K562 (cell line): ENCODE measurements around the gene FAM72A. TPM values are rescaled to one million over a fixed set of nuclear protein-coding genes. Genes with fewer than 3 reads are reported as not detected.
"Not testable (repeated sequence)": the region's sequence is repeated elsewhere in the genome, so short reads cannot be mapped to it uniquely, and the experiment has no call there.

Source experiments
- ATAC-seq: fragments of 200-7000 bp; cut with Tn5 transposase; 3 replicates; pipeline ENCODE4 v1.9.1; 2020; ENCODE audit warnings: moderate library complexity
- BruUV-seq: library from RNA; stranded (reverse); fragments of 400-500 nt; replicated peaks from 2 replicates; lab custom pipeline; 2021; lab: Mats Ljungman, UMichigan
- CTCF ChIA-PET: fragments of 300-600 bp; formaldehyde crosslinking; extraction: SDS; loops from one replicate; lab custom pipeline; 2021; ENCODE audit warnings: low intra/inter-chr PET ratio; lab: Yijun Ruan, JAX
- POLR2A ChIA-PET: fragments of 300-600, 350-650 bp; sonication (Branson Sonifier 250); formaldehyde crosslinking; extraction: SDS; loops from one replicate; lab custom pipeline; 2021; ENCODE audit warnings: antibody characterized with exemption, inconsistent platforms; lab: Yijun Ruan, JAX
- DNase-seq, 4 experiments: peaks; one replicate each; pipeline versions ENCODE4 v3.0.0 to v3.0.0-alpha.2; 2011 to 2018; ENCODE audit warnings: low spot score in 3 of 4, mixed read lengths in 3 of 4; ENCODE audit errors: extremely low read depth in 1 of 4
- FAIRE-seq: peaks from 2 replicates; lab custom pipeline; 2011; peaks lifted over from hg19 to GRCh38; lab: Jason Lieb, UNC
- H2AFZ ChIP-seq: 2 replicates; pipeline ENCODE4 v1.6.0; 2011; ENCODE audit warnings: low read depth, low read length, control low read depth, inconsistent platforms
- H3K27ac ChIP-seq: fragments of 200-600 bp; 3 replicates; pipeline ENCODE4 v1.8.0; 2011; ENCODE audit warnings: low read depth, mild to moderate bottlenecking, control low read depth, inconsistent platforms, low read length, moderate library complexity, mixed read lengths; ENCODE audit errors: extremely low read depth
- H3K27me3 ChIP-seq, 2 experiments: fragments of 300-600 bp in 1 of 2; 2 replicates in 1 of 2; 3 replicates in 1 of 2; pipeline versions ENCODE4 v1.6.0 to v1.8.0; 2011; ENCODE audit warnings: inconsistent platforms in 2 of 2, low read length in 2 of 2, mild to moderate bottlenecking in 1 of 2, mixed read lengths in 1 of 2, moderate library complexity in 1 of 2; ENCODE audit not compliant: control insufficient read depth in 2 of 2, insufficient read depth in 2 of 2
- H3K36me3 ChIP-seq: fragments of 300-600 bp; 3 replicates; pipeline ENCODE4 v1.8.0; 2011; ENCODE audit warnings: mild to moderate bottlenecking, low read length, inconsistent platforms; ENCODE audit not compliant: control insufficient read depth, insufficient read depth
- H3K4me1 ChIP-seq, 2 experiments: fragments of 200-600 bp in 1 of 2; replicated peaks in 1 of 2; 2 replicates in 1 of 2; 3 replicates in 1 of 2; pipeline versions ENCODE4 v1.5.1 to v1.8.0; 2011; ENCODE audit warnings: inconsistent platforms in 2 of 2, low read length in 2 of 2, mild to moderate bottlenecking in 1 of 2, mixed read lengths in 1 of 2, moderate library complexity in 1 of 2; ENCODE audit not compliant: control insufficient read depth in 2 of 2, insufficient read depth in 2 of 2
- H3K4me2 ChIP-seq: 2 replicates; pipeline ENCODE4 v1.6.1; 2011; ENCODE audit warnings: low read length, control low read depth, inconsistent platforms, mixed read lengths; ENCODE audit not compliant: insufficient read depth
- H3K4me3 ChIP-seq: fragments of 200-600 bp; sonication (generic), shearing (Covaris generic); 2 replicates; pipeline ENCODE4 v1.5.1; 2016; ENCODE audit warnings: control low read depth, inconsistent platforms
- H3K79me2 ChIP-seq: fragments of 200-600 bp; 3 replicates; pipeline ENCODE4 v1.8.0; 2011; ENCODE audit warnings: low read length, inconsistent platforms; ENCODE audit not compliant: control insufficient read depth, insufficient read depth
- H3K9ac ChIP-seq, 2 experiments: 2 replicates each; pipeline versions ENCODE4 v1.6.0 to v1.6.1; 2011; ENCODE audit warnings: low read depth in 2 of 2, low read length in 2 of 2, control low read depth in 1 of 2, inconsistent platforms in 1 of 2, mild to moderate bottlenecking in 1 of 2, mixed read lengths in 1 of 2; ENCODE audit not compliant: insufficient read depth in 1 of 2
- H3K9me1 ChIP-seq: one replicate; pipeline ENCODE4 v1.6.0; 2011; ENCODE audit warnings: inconsistent platforms, mild to moderate bottlenecking, low read length, moderate library complexity; ENCODE audit not compliant: control insufficient read depth, insufficient read depth
- H3K9me3 ChIP-seq: replicated peaks from 2 replicates; pipeline ENCODE4 v1.5.1; 2011; ENCODE audit warnings: low read depth, low read length, inconsistent platforms; ENCODE audit not compliant: control insufficient read depth, insufficient read depth
- H4K20me1 ChIP-seq: replicated peaks from 2 replicates; pipeline ENCODE4 v1.6.1; 2011; ENCODE audit warnings: low read length, inconsistent platforms, mixed read lengths; ENCODE audit not compliant: control insufficient read depth, insufficient read depth
- ATF7 ChIP-seq: fragments of 450-650 bp; IDR thresholded peaks from 2 replicates; pipeline ENCODE4 v1.7.1; 2014; ENCODE audit warnings: mild to moderate bottlenecking, moderate library complexity
- KAT2B ChIP-seq: IDR thresholded peaks from one replicate; pipeline ENCODE4 v1.6.1; 2012; ENCODE audit warnings: low read depth, mild to moderate bottlenecking, control low read depth, inconsistent platforms, low read length, moderate library complexity
- LARP7 ChIP-seq: fragments of 450-650 bp; IDR thresholded peaks from 2 replicates; pipeline ENCODE4 v1.6.1; 2016
- MAZ ChIP-seq, 2 experiments: fragments of 450-650 bp in 1 of 2; sonication (generic) in 1 of 2; formaldehyde crosslinking; IDR thresholded peaks in 1 of 2; conservative IDR thresholded peaks in 1 of 2; 2 replicates each; pipeline versions ENCODE4 v1.4.0 to v1.5.0; 2020; ENCODE audit warnings: mild to moderate bottlenecking in 1 of 2, missing genetic modification reagents in 1 of 2
- WHSC1 ChIP-seq: IDR thresholded peaks from one replicate; pipeline ENCODE4 v1.6.1; 2012; ENCODE audit warnings: low read length, control low read depth, inconsistent platforms
- ZNF518B ChIP-seq: fragments of 250-450 bp; sonication (Bioruptor Pico); IDR thresholded peaks from 2 replicates; pipeline ENCODE4 v1.5.0; 2021; ENCODE audit warnings: mild to moderate bottlenecking, moderate library complexity
- WGBS: fragments of 100-300 bp; shearing (Covaris generic); methylation state at CpG from one replicate; pipeline ENCODE4 v1.1.6; 2016; ENCODE audit warnings: low coverage, mixed read lengths; ENCODE audit not compliant: insufficient coverage; ENCODE audit errors: missing lambda C conversion rate; 5-methylcytosine and 5-hydroxymethylcytosine counted together
- in situ Hi-C: fragments of 300-500 bp; cut with MboI; formaldehyde crosslinking; loops from 4 replicates; pipeline ENCODE4 v1.15.0; 2018; ENCODE audit warnings: inconsistent platforms, mixed read lengths
- intact Hi-C: fragments of 100-400 bp; cut with micrococcal nuclease; formaldehyde crosslinking; loops from 2 replicates; pipeline ENCODE4 v1.14.2; 2022
- polyA plus RNA-seq, 8 experiments: library from polyadenylated mRNA; depleted of rRNA in 4 of 8; stranded (reverse) in 5 of 8; unstranded in 3 of 8; fragments of >200 nt; fragmentation: Nextera tagmentation in 2 of 8; fragmentation: Illumina TruSeq in 1 of 8; extraction: Ambion mirVana in 2 of 8; extraction: Trizol in 1 of 8; gene quantifications; 2 replicates each; pipeline versions ENCODE4 v1.2.1 to v1.2.3, GENCODE V29; 2011 to 2014; ENCODE audit warnings: inconsistent platforms in 1 of 8, missing spikeins in 1 of 8
- total RNA-seq, 7 experiments: library from RNA; depleted of rRNA in 6 of 7; stranded (reverse); fragments of >200 nt in 6 of 7; fragmentation: Illumina TruSeq in 2 of 7; extraction: Trizol in 2 of 7; gene quantifications; 2 replicates each; pipeline versions ENCODE4 v1.2.1 to v1.2.3, GENCODE V29; 2011 to 2021; ENCODE audit warnings: low replicate concordance in 1 of 7

The FAM72A gene
- total and polyA plus RNA-seq, 9 of the 15 experiments (the other 6 are each of a cell fraction or from before 2014, with no cell fraction given): 12.3 to 58.3 (median 33.5) TPM

- H3K79me2 ChIP-seq, H3K27me3 ChIP-seq, H3K9me1 ChIP-seq, intact Hi-C loops, FAIRE-seq, H3K4me3 ChIP-seq, H2AFZ ChIP-seq, H3K36me3 ChIP-seq, BruUV-seq, H3K4me1 ChIP-seq, CTCF ChIA-PET, H3K4me2 ChIP-seq, DNase-seq, H4K20me1 ChIP-seq, H3K9me3 ChIP-seq, POLR2A ChIA-PET, H3K9ac ChIP-seq, H3K27ac ChIP-seq: not testable (repeated sequence)
- WGBS: 28% methylated on average over 4 of the region's 10 CpGs
- in situ Hi-C loops: loop anchor here (10.0 to 25.0 kb wide), 2 partner anchors 287 to 420 kb away; no protein-coding TSS in a partner anchor
- peak; percentile 90 for ATAC-seq
Observed at GRCh38 chr1:206167350-206168029, 35.1 kb downstream of the FAM72A start.

- no peak for DNase-seq
- Histone ChIP-seq H3K4me1 (no peaks in the 10 kb centered on the region), H3K36me3 (no peaks in the 10 kb centered on the region), H3K9me3 (no peaks in the 10 kb centered on the region), H3K79me2 (no peaks in the 10 kb centered on the region), H3K4me2 (no peak overlapping the region), H3K27me3 (peaks cover 52 to 55% of the 10 kb centered on the region in 2 experiments), H3K27ac (no peak overlapping the region), H4K20me1 (no peaks in the 10 kb centered on the region), H3K9ac (no peak overlapping the region), H2AFZ (no peak overlapping the region), H3K4me3 (no peak overlapping the region), H3K9me1 (no peaks in the 10 kb centered on the region)
- no peak for ATAC-seq
- POLR2A ChIA-PET: interaction anchor here (1.1 kb wide), 1 partner anchor 8 kb away, joined by 3 read pairs; no protein-coding TSS in a partner anchor
- in situ Hi-C loops (no loop called here), intact Hi-C loops (no loop called here)
- FAIRE-seq: no peak
- 0% methylated on average over 3 of the region's 3 CpGs for WGBS
- BruUV-seq: no TSS peak
- CTCF ChIA-PET: no interaction called here
- TF ChIP-seq LARP7 (no peak), WHSC1 (no peak), ZNF518B (no peak), ATF7 (no peak), MAZ (CRISPR knock-in tag; conservative IDR thresholded peaks at IDR 0.05 in 1 of 2, IDR thresholded peaks at IDR 0.05 in 1 of 2) (no peak), KAT2B (no peak)
Observed at GRCh38 chr1:206145771-206146290, 56.8 kb downstream of the FAM72A start.
